EL (cell line): Measurements from ENCODE around the gene C2orf78.
"Not testable (repeated sequence)": the region's sequence is repeated elsewhere in the genome, so short reads cannot be mapped to it uniquely, and the experiment has no call there.

ENCODE experiments used
- DNase-seq: peaks from one replicate; pipeline ENCODE4 v3.0.0-alpha.2; 2016

Gene C2orf78

GRCh38 chr2:73783883-73784282 lies at the start of gene C2orf78:
TSS of gene C2orf78 (plus strand) at chr2:73784183. CDS start at chr2:73784310, 127 bp downstream.
- not testable (repeated sequence) for DNase-seq

DNA sequence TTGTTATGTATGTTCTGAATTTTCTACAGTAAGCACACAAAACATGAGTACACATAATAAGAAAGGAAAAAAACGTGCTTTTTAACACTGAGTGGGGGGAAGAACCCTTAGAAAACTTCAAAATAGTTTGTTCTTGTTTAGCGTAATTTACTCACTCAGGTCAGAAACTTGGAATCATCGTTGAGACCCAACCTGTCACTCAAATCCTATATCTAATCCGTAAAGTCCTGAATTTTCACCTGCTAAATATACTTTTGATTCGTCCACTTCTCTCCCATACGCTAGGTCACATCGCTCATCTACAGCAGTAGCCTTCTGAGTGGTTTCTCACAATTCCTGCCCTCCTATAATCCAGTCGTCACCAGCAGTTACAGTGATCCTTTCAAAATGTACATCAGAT lies 47.6 kb upstream of the C2orf78 start:
- DNase-seq, result no peak

- peak; percentile 98 for DNase-seq
Measured at GRCh38 chr2:73736855-73737779, 46.9 kb upstream of the C2orf78 start, which contains the start of gene TPRKB. TSS of gene TPRKB (minus strand) at chr2:73737345. CDS start at chr2:73734569, 2,776 bp downstream.

DNA sequence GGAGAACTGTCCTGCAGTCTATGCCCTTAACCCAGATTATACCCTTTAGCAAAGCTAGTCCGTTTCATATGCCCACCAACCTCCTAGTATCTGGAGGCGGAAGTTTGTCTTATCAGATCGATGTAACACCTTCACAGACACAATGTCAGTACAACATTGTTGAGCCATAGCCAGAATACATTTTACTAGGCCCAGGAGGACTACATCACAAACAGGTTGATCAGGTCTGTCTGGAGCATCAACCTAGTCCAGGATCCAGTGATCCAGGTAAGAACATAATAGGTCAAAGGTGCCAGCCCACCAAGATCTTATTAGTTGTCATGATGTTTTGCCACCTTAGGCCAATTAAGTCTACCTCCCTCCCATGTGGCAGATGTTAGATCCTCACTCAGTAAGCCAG lies 44.9 kb upstream of the C2orf78 start:
- DNase-seq, result no peak

DNA sequence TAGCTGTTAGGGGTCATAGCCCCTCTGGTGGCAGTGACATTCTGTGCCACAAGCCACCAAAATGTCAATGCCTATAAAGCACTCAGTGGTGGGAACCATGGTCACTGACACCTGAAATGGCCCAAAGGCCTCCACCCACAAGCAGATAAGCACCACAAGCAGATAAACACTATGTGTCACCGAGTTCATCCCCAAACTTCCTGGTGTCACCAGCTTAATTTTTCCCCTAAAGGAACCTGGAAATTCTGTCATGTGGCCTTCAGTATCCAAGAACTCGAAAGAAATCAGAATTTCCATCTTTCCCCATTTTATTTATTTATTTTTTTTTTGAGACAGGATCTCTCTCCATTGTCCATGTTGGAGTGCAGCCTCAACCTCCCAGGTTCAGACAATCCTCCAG lies 43.2 kb upstream of the C2orf78 start:
- no peak for DNase-seq

DNA sequence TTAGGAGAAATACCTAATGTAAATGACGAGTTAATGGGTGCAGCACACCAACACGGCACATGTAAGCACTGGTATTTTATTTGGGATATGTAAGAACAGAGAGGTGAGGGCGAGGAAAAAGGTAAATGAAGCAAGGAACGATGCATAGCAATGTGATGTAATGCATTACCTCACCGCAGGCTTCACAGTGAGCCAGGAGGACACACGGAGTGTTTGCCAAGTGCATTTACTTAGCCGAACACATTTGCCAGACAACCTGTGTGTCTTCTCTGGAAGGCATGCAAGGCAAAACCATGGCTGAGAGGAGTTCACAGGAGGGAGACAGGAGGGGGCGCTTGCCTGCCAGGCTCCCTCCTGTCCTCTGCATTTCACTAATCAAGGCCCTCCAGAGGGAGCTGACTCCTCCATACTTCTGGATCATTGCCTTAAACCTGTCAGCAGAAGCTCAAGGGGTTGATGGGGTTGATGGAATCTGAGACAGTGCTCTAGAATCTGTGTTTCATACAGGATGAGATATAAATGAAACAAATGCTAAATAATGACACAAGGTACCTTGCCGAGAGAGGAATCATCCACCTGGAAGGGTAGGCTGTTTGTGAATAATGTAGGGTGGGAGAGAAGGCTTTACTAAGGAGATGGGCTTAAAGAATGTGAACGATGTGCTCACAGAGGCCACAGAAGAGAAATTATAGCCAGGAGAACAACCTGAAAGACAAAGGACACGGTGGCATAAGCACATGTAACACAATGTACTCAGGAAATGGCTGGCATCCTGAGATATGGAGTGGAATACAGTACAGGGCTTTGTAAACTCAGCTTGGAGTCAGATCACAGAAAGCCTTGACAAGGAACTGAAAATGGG lies 37.7 kb upstream of the C2orf78 start:
- DNase-seq, result no peak

DNA sequence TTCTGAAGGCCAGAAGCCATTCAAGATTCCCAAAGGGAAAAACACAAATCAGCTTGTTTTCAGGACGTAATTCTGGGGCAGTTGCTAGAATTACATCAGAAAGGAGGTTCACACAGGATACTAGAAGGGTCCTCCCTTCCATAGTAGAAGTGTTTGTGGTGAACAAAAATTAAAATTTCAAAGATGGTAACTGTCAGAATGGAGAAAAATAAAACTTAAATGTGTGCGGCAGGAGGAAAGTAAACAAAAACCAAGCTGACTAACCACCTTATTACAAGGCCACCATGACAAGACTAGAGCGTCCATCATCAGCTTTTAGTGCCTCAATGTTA lies 37.1 kb upstream of the C2orf78 start:
- no peak for DNase-seq

DNA sequence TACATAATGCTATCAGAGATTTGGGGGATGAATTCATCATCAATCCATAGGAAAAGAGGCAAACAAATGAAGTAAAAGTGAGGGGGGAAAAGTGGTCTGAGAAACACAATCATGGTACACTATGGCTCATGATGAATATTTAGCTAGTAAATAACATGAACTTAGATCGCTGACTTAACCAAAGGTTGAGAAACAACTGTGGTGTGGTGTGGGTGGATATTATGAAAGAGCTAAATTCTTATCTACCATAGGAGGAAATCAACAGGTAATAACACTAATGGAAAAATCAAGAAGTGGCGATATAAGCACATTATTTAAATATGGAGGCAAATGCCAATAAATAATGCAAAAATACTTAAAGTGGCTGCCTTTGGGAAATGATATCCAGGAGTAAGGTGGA lies 34.7 kb upstream of the C2orf78 start:
- DNase-seq, result no peak

DNA sequence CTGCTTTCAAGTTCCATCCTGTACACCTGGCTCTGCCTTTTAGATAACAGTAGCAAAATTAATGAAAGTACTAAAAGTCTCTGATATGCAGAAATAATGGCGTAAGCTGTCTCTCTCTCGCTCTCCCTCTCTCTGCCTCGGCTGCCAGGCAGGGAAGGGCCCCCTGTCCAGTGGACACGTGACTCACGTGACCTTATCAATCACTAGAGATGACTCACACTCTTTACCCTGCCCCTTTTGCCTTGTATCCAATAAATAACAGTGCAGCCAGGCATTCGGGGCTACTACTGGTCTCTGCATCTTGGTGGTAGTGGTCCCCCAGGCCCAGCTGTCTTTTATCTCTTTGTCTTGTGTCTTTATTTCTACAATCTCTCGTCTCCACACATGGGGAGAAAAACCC lies 29.7 kb upstream of the C2orf78 start:
- DNase-seq, result not testable (repeated sequence)

DNA sequence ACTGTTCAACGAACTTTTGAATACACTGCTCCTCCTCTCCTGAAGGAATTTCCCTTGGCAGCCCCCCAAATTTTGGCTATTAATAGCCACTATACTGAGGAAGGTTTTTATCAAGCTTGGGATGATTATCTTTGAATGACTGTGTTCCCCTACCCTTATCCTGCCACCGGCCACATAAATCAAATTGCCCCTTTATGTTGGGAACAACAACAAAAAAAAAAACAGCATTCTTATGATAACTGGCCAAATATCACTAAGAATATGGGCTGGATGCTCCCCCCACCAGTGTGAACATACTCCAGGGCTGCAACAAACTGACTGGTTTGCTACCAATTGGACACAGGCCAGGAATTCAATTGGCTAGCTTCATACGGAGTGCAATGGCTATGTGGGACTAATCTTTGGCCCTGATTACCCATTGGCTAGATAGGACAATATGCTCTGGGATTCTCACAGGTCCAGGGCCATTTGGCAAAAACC lies 24.7 kb upstream of the C2orf78 start:
- peak; percentile 34 for DNase-seq

- no peak for DNase-seq
Measured at GRCh38 chr2:73759904-73760303, 24.1 kb upstream of the C2orf78 start.

GRCh38 chr2:73762571-73762970 lies 21.4 kb upstream of the C2orf78 start:
- DNase-seq, result peak; percentile 56

- DNase-seq, result no peak
Measured at GRCh38 chr2:73764945-73765344, 19.0 kb upstream of the C2orf78 start.

DNA sequence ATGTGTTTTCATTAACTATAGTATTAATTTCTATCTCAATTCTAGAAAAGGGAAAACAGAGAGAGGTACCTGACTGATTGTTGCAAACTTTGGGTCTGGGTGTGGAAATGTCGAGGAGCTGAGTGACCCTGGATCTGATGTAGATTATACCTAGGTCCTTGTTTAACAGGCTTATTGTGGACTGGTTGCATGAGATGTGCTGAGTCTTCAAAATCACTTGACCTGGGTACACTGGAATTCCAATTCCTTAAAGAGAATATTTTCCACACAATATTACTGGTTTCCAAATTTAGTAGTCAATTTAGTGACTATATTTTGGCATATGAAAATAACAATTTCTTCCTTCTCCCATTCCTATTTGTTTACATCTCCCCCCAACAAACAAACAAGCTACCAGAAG lies 17.6 kb upstream of the C2orf78 start:
- no peak for DNase-seq

DNA sequence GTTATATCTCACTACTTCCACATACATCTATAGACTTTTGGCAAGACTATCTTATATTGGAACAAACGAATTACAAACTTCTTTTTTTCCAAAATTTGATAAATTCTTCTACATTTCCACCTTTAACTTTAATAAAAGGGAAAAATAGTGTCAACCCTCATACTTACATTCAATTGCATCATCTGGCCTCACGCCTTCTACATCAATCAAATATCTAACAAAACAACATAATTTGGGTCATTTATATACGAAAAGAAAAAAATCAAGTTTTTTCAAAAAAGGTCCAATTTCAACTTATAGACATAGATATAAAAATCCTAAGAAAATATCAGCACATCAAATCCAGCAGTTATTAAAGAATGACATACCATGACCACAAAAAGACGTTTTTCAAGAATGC lies 17.0 kb upstream of the C2orf78 start:
- no peak for DNase-seq

DNA sequence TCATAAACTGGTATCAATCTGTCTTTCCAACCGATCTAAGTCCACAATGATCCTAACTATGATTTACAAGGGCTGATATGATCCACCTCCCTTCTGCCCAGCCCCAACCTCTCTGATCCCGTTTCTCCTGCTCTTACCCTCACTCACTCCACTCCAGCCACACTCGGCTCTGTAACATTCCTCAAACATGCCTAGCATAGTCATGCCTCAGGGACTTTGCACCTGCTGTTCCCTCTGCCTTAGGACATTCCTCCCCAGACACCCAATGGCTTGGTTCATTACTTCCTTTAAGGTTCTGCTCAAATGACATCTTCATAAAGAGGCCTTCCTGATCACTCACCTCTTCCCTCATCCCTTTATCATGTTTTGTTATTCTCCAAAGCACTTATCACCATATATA lies 13.3 kb upstream of the C2orf78 start:
- DNase-seq, result no peak

- DNase-seq, result no peak
Measured at GRCh38 chr2:73772819-73773218, 11.2 kb upstream of the C2orf78 start.

DNA sequence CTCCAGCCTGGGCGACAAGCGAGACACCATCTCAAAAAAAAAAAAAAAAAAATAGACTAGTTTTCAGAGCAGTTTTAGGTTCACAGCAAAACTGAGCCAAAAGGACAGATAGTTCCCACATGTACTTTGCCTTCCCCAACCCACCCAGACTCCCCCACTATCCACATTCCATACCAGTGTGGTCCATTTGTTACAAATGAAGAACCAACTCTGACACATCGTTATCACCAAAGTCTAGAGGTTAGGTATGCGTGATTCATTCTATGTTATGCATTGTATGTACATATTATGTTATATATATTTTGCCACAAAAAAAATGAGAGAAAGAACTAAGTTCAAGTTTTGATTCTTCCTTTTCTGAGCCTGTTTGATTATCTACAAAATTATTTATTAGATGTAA lies 7.6 kb upstream of the C2orf78 start:
- DNase-seq, result peak; percentile 12

DNA sequence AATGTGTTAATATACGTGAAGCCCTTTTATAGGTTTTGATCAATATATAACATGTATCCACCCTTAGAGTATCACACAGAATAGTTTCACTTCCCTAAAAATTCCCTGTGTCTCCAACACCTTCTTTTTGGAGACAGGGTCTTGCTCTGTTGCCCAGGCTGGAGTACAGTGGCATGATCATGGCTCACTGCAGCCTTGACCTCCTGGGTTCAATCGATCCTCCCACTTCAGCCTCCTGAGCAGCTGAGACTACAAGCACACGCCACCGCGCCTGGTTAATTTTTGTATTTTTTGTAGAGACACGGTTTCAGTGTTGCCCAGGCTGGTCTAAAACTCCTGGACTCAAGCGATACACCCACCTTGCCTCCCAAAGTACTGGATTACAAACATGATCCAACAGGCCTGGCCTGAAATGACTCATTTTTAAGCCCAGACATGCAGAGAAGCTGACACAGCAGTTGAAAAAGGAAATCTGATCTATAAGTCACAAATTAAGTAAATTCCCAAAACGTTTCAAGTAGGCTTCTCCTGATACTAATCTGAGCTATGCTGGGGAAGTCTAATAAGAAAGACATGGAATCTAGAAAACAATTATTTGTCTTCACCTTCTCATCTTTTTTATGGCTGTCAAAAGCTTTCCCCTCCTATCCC lies 7.0 kb upstream of the C2orf78 start:
- DNase-seq, result peak; percentile 35

GRCh38 chr2:73778867-73779466 lies 5.0 kb upstream of the C2orf78 start:
- DNase-seq, result not testable (repeated sequence)

GRCh38 chr2:73779467-73780236 lies 4.3 kb upstream of the C2orf78 start, which contains the start of gene DUSP11:
TSS of gene DUSP11 (minus strand) at chr2:73780103. CDS start at chr2:73779974, 129 bp downstream.
- peak; percentile 94 for DNase-seq

- DNase-seq, result no peak
Measured at GRCh38 chr2:73780237-73780582, 3.8 kb upstream of the C2orf78 start.
